Measurements from ENCODE around the gene SMAD2. TPM values are rescaled to one million over a fixed set of nuclear protein-coding genes. Genes with fewer than 3 reads are reported as not detected.
"Not testable (repeated sequence)": the region's sequence is repeated elsewhere in the genome, so short reads cannot be mapped to it uniquely, and the experiment has no call there.

The SMAD2 gene
- polyA plus RNA-seq, 1 experiment, result 52.2 TPM

DNA sequence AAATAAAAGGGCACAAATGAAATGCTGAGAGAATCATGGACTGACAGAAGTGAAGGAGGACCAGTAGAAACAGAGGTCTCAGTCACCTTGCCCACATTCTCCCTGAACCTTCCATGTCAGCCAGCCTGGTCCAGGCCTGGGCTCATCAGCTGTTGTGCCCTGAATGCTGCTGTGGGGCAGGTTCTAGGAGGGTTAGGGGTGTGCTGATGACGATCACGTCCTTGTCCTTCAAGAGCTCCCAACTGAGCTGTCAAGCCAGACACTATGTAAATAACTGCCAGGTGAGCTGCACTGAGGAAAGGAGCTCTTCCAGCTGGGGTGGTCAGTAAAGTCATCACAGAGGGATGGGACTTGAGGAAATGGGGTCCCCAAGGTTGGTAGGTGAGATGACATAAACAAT is 156.5 kb downstream of the SMAD2 start:
- DNase-seq (ENCODE audit: low read depth), result no peak
- POLR2A ChIA-PET, result no interaction called here
- CTCF ChIA-PET, result interaction anchor here (0.6 to 3.4 kb wide), 5 partner anchors 207 to 258 kb away, joined by 3 to 24 read pairs (median 8); no protein-coding TSS in a partner anchor
- no peak for TF ChIP-seq CTCF (IDR thresholded peaks at IDR 0.05; ENCODE audit: insufficient read depth, low read depth, low read length)
- no peak overlapping the region for H3K4me3 ChIP-seq (ENCODE audit: low read depth, low read length)
- no peaks in the 10 kb centered on the region for H3K36me3 ChIP-seq (ENCODE audit: control insufficient read depth, insufficient read depth, low read length)
- H3K27me3 ChIP-seq (ENCODE audit: control insufficient read depth, insufficient read depth, low read length), result peaks cover 4% of the 10 kb centered on the region; the same call in 1 of the 2 replicates

DNA sequence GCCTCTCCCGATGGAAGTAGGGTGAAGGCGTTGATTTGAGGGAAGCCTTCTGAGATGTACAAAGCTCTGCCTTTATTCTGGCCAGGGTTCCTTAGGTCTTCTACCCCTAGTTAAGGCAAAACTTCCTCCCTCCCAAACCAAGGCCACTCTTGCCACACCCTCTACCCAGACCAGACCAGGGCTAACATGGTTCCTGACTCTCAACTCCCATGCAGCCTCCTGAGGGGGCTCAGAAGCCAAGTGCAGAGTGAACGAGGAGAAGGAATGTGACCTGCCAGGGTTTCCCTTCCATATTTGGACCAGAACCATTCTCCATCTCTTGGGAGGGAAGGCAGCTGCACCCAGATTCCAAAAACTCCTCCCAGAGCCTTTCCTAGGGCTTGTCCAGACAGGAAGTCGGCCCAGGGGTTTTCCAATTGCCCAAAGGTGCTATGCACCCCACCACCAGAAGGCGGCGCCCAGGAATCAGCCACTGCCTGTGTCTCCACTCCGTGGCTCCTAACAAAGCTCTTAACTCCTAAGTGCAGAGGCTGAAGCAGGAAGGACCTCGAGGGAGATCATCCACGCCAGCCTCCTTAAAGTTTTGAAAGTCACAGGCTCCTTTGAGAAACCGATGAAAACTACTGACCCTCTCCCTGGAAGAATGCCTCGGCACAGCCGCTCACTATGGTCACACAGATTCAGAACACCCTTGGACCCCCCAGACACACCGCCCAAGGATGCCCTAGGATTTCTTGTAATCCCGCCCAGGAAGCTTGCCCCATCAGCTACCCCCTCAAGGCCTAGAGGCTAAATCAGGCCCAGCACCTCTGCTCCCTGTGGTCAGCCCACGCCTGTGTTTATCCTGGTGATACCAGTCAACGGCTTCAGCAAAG is 157.8 kb downstream of the SMAD2 start:
- ChIA-PET CTCF (interaction anchor here (0.7 to 3.4 kb wide), 25 partner anchors 9 to 267 kb away, joined by 3 to 38 read pairs (median 6); no protein-coding TSS in a partner anchor), POLR2A (interaction anchor here (0.6 kb wide), 1 partner anchor 276 kb away, joined by 3 read pairs; no protein-coding TSS in a partner anchor)
- H3K4me3 ChIP-seq (ENCODE audit: low read depth, low read length), result no peak overlapping the region
- no peak for DNase-seq (ENCODE audit: low read depth)
- TF ChIP-seq CTCF (IDR thresholded peaks at IDR 0.05; ENCODE audit: insufficient read depth, low read depth, low read length), result peak; percentile 96
- H3K36me3 ChIP-seq (ENCODE audit: control insufficient read depth, insufficient read depth, low read length), result no peaks in the 10 kb centered on the region
- H3K27me3 ChIP-seq (ENCODE audit: control insufficient read depth, insufficient read depth, low read length), result peaks cover 4% of the 10 kb centered on the region; the same call in 1 of the 2 replicates

DNA sequence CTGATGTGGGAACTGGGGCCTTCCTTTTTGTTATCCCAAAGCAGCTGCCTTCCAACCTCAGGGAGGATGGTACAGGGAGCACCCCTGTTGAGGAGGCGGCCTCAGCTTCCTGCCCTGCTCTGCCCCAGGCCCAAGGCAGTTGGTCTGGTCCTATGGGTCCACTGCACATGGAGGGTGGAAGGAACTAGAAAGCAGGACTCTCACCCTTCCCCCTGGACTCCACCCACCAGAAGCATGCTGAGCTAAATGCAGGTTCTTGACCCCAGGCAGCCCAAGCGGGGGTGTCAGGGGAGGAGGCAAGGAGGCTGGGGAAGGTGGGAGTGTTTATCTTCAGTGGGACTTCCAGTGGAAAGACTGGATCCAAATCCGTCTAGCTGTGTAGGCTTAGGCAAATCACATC is 158.5 kb downstream of the SMAD2 start:
- H3K4me3 ChIP-seq (ENCODE audit: low read depth, low read length), result no peak overlapping the region
- ChIA-PET CTCF (interaction anchor here (0.7 to 3.4 kb wide), 23 partner anchors 10 to 268 kb away, joined by 3 to 38 read pairs (median 7); no protein-coding TSS in a partner anchor), POLR2A (no interaction called here)
- peaks cover 4% of the 10 kb centered on the region; the same call in 1 of the 2 replicates for H3K27me3 ChIP-seq (ENCODE audit: control insufficient read depth, insufficient read depth, low read length)
- H3K36me3 ChIP-seq (ENCODE audit: control insufficient read depth, insufficient read depth, low read length), result no peaks in the 10 kb centered on the region
- no peak for DNase-seq (ENCODE audit: low read depth)
- TF ChIP-seq CTCF (IDR thresholded peaks at IDR 0.05; ENCODE audit: insufficient read depth, low read depth, low read length), result no peak

- no peaks in the 10 kb centered on the region for H3K27me3 ChIP-seq (ENCODE audit: control insufficient read depth, insufficient read depth, low read length)
- no peak for TF ChIP-seq CTCF (IDR thresholded peaks at IDR 0.05; ENCODE audit: insufficient read depth, low read depth, low read length)
- POLR2A ChIA-PET, result no interaction called here
- CTCF ChIA-PET, result interaction anchor here (1.0 to 1.5 kb wide), 3 partner anchors 11 to 263 kb away, joined by 4 to 6 read pairs (median 4); no protein-coding TSS in a partner anchor
- no peaks in the 10 kb centered on the region for H3K36me3 ChIP-seq (ENCODE audit: control insufficient read depth, insufficient read depth, low read length)
- no peak overlapping the region for H3K4me3 ChIP-seq (ENCODE audit: low read depth, low read length)
- no peak for DNase-seq (ENCODE audit: low read depth)
Measured at GRCh38 chr18:47767699-47768098, 162.8 kb downstream of the SMAD2 start.

- H3K27me3 ChIP-seq (ENCODE audit: control insufficient read depth, insufficient read depth, low read length); H3K36me3 ChIP-seq (ENCODE audit: control insufficient read depth, insufficient read depth, low read length); H3K4me3 ChIP-seq (ENCODE audit: low read depth, low read length); POLR2A ChIA-PET; DNase-seq (ENCODE audit: low read depth): not testable (repeated sequence)
- CTCF ChIA-PET, result interaction anchor here (1.0 to 1.5 kb wide), 3 partner anchors 11 to 263 kb away, joined by 4 to 6 read pairs (median 4); no protein-coding TSS in a partner anchor
Measured at GRCh38 chr18:47767198-47767597, 163.3 kb downstream of the SMAD2 start.

Small RNA genes lying within 50 kb of the gene (small RNA-seq; reads per million reads assigned to genes)
- gene AC120349.2 (ENCODE audit: insufficient read length, low read depth, low replicate concordance) (not detected), gene MTCO2P2 (ENCODE audit: insufficient read length, low read depth, low replicate concordance) (not detected)
